SKM-1 treated with dmso at 0.1 percent for 144 hours (cell line): ENCODE results near the gene RAD51B.

Source experiments
- DNase-seq: peaks from one replicate; lab custom pipeline; 2025; ENCODE audit not compliant: unreplicated experiment; lab: John Stamatoyannopoulos, UW

Gene RAD51B

DNA sequence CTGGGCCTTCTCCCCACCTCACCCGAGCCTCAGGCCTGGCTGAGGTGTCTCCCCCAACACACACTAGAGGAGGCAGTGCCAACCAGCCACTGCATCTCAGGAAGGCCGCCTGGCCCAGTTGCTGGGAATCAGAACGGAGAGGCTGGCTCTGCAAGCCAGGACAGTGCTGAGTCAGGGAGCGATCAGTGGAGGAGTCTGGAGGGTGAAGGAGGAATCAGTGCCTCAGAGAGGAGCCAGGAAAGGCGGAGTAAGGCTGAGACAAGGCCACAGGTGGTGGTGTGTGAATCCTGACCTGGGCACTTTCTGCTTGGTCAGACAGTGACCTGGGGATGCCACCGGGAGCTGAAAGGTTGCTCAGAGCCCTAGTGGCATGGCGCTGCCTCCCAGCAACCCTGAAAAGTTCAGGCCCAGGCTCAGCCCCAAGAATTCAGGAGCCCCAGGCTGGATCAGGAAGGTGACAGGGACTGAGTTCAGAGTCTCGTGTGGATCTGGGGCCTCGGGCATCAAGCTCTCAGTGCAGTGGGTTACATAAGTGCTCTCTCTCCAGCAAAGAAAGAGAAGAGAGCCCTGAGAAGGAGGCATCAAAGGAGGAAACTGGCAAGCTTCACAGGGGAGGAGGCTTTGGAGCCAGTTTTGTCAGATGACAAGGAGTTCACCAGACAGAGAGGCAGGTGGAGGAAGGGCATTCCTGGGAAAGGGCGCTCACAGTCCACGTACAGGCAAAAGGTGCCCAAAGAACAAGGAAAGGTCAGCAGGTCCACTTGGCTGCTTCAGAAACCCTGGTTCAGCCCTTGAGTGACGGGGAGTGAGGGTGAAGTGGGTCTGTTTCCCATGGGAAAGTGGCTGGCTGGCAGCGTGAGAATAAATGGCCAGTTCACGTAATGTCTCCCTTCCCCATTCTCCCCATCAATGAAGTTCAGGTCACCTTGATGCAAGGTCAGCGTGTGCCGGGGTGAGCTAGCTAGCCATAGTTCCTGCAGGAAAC lies 885.4 kb downstream of the RAD51B start:
- no peak for DNase-seq

DNA sequence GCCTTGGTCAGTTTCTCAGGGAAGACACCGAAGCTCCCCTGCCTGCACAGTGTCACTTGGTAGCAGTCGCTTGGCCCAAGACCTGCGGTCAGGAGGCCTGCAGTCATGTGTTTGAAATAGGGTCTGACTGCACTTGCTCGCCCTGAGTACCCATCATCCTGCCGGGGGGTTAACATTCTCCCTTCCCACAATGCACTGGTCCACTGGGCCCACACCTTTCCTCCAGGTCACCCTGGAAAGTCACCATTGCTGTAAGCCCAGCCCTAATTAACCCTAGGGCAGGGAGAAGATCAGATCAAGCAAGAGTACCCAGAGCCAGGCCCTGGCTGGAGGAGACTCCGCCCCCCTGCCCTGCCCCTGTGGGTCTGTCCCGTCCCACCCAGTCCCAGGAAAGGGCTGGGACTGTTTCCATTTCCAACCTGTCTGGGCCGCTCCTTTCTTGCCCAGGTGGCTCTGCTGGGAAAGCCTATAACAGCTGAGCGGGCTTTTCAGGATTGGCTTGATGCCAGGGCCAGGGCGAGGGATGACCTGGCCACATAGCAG lies 886.2 kb downstream of the RAD51B start:
- DNase-seq: no peak

GRCh38 chr14:68707482-68707881 lies 887.9 kb downstream of the RAD51B start:
- no peak for DNase-seq

DNA sequence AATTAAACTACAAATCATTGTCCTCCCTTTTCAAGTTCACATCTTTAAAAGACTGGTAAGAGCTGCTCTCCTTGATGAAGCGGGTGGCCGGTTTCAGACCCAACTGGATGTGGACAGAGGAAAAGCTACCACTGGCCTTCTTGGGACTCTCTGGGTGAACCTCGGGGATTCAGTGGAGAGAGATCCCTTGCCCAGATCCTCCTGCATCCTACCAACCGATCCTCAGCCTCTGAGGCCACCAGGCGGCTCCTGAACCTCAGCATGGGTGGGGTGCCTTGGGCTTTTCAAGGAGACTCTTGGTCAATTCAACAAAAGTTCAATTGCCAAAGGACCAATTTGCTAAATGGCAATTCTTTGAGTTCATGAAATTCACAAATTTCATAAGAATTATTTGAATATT lies 888.8 kb downstream of the RAD51B start:
- no peak for DNase-seq

DNA sequence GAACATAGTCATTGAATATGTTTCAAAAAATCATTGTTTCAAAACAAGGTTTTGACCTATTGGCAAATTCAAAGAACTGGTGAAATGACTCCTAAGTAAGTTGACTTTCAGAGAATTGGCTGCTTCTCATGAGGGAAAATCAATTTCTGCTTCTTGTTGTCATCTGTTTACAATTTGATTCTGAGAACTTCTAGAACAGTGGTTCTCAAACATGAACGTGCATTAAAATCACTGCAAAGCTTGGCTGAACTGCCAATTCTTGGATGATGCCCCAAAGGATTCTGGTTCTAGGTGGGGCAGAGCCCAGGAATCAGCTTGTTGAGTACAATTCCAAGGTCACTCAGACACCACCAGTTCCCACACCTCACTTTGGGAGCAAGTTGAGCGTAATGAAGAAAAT lies 889.4 kb downstream of the RAD51B start:
- DNase-seq: no peak

- no peak for DNase-seq
Measured at GRCh38 chr14:68710776-68711175, 891.2 kb downstream of the RAD51B start.

- no peak for DNase-seq
Measured at GRCh38 chr14:68711561-68712309, 892.2 kb downstream of the RAD51B start.

DNA sequence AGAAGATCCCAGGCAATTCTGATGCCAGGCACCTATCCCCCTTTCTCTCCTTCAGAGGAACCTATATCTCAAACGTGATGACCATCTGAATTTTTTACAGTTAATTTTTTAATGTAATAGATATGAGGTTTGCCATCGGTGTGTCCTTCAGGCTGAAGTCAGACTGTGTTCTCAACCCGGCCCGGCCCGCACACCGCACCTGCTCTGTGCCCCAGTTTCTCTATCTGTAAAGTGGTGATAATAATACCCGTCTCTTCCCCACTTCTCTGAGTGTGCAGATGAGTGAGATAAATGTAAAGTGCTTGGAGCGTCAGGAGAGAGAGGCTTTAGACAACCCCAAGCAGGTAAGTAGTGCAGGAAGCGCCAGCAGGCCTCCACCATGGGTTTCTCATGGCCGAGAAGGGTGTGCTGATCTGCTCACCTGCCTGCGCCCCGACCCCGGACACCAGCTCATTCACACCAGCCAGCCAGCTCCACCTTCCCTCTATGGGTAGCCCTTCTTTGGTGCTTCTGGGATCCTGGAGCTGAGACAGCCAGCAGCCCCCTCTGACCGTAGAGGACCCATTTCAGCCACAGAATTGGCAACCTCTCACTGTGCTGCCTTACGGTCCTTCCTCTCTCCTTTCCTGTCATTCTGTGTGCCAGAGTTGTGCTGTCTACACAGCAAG lies 893.3 kb downstream of the RAD51B start:
- DNase-seq: no peak

DNA sequence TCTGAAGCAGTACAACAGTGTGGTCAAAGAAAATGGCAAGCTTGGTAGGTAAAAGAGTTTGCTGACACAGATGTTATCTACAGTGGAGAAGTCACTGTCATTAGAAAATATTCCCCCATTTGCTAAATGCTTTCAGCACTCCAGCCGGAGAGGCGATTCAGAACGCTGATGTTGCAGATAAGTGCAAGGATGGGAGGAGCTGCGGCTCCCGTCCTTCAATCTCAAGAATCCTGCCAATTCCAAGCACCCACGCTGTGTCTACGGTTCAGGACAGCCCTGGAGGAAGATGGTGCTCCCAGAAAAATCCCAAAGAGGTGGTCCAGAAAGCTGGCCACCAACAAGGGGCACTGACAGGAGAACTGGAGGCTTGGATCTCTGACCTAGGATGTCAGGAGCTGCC lies 894.2 kb downstream of the RAD51B start:
- DNase-seq: no peak

DNA sequence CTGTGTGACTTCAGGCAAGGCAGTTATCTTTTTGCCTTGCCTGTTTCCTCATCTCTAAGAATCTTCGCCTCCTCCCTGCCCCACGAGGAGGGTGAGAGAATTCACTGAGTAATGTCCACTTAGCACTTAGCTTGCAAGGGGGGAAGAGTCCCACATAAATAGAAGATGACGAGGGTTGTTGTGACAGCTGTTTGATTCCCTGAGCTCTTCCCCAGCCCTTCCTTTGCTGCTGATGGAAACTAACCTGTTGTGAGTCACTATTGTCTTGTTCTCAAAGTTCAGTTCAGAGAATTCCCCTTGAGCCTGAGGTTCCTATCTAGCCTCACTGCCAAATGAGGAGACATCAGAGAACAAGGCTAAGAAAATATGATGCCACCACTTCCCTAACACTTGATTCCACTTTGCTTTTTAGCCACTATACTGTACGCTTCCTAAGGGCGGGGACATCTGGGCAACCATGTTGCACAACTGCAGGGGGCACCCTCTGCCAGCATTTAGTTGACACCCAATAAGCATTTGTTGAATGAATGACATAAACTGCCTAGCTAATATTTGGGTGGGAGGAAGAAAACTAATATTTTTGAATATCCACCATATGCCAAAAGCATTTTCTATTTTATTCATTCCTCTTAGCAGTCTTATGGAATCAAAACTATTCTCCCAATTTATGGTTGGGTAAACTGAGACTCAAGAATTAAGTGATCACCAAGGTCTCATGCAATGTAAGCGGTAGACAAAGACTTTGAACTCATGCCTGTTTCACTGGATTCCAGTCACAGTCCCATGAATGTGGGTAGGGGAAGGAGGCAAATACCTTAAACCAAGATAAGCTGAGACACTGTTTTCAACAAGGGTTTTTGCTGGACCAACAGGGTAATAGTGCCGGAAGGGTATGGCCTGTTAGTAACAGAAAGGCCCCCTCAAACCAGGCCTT lies 895.7 kb downstream of the RAD51B start:
- no peak for DNase-seq

GRCh38 chr14:68716698-68717097 lies 897.1 kb downstream of the RAD51B start:
- DNase-seq: no peak

DNA sequence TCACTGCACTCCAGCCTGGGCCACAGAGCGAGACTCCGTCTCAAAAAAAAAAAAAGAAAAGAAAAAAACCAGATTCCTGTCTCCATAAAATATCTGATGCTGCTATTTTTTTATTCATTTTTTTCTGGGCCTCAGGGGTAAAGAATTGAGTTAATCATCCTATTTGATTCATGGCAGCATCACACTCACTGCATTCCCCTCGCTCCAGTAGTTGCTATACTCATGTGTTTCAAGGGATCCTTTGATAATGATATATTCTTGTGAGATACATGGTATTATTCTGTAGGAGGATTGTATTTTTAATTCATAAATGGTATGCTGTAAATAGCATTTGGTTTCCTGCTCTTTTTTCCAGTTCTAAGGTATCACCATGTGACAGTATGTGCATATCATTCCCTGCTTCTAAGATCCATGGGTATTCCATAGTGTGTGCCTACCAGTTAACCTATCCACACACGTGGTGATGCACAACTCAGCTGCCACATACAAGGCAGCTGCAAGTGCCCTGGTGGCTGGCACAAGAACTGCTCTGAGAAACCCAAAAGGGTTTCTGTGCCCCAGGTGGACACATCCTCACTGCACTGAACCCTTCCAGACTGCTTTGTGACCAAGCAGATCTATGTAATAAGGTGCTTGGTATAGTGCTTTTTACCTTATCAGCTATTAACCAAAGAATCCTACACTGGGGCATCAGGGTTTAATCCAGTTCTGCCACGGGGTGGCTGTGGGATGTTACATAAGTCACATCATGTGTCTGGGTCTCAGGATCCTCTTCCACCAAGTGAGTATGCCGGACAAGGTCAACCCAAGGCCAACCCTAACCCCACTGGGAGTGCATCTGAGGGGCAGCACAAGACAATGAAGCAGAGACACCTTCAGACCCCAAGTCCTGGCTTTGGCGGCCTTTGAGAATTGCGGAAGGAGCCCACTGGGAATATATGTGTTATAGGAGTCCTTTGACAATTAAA lies 898.7 kb downstream of the RAD51B start:
- DNase-seq: no peak

DNA sequence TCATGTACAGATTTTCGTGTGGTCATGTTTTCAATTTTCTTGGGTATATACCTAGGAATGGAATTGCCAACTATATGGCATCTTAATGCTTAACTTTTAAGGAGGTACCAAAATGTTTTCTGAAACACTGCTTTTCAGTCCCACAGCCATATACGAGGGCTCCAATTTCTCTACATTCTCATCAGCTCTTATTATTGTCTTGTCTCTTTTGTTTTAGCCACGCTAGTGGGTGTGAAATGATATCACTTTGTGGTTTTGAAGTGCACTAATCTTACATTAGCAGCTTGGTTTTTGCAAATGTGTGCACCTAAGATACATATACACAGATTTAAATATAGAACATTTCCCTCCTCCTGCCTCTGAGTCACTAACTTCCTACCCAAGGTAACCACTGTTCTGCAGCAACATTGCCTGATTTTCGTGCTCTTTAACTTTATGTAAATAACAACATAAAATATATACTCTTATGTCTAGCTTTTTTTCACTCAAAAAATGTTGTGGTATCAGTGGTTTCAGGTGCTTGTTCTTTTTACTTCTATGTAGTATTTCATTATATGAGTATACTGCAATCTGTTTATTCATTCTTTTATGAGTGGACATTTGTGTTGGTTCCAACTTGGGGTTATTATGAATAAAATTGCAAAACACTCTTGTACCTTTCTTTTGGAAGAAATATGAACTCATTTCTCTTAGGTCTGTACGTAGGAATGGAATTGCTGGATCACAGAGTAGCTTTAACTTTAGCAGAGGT lies 900.2 kb downstream of the RAD51B start:
- DNase-seq: no peak

GRCh38 chr14:68722186-68722585 lies 902.6 kb downstream of the RAD51B start:
- no peak for DNase-seq

GRCh38 chr14:68722968-68723566 lies 903.5 kb downstream of the RAD51B start:
- no peak for DNase-seq

- DNase-seq: no peak
Measured at GRCh38 chr14:68723808-68724268, 904.3 kb downstream of the RAD51B start.

DNA sequence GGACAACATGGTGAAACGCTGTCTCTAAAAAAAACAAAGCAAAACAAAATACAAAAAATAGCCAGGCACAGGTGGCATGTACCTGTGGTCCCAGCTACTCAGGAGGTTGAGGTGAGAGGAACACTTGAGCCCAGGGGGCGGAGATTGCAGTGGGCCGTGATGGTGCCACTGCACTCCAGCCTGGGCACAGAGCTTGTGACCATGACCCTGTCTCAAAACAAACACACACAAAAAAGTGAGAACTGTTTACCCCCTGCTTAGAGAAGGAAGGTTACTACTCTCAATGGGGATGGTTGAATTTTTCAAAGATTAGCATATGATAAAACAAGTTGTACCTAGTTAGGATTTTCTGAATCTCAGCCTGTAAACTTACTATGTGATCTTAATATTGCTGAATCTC lies 905.3 kb downstream of the RAD51B start:
- DNase-seq: no peak
